Colonic mucosa (tissue), 4 donors: Measurements from ENCODE around the gene CCDC47. TPM values are rescaled to one million over a fixed set of nuclear protein-coding genes. Genes with fewer than 3 reads are reported as not detected.

Experiments
- DNase-seq: peaks from one replicate; pipeline ENCODE4 v3.0.0-alpha.2; 2020
- H3K27ac ChIP-seq: fragments of 200-600 bp; one replicate; pipeline ENCODE4 v1.8.0; 2021
- H3K27me3 ChIP-seq: fragments of 200-600 bp; one replicate; pipeline ENCODE4 v1.8.0; 2021
- H3K36me3 ChIP-seq: fragments of 200-600 bp; one replicate; pipeline ENCODE4 v1.8.0; 2021
- H3K4me1 ChIP-seq: fragments of 200-600 bp; one replicate; pipeline ENCODE4 v1.8.0; 2021; ENCODE audit warnings: mild to moderate bottlenecking
- H3K4me3 ChIP-seq: fragments of 200-600 bp; one replicate; pipeline ENCODE4 v1.8.0; 2021
- H3K9ac ChIP-seq, 2 donors: one replicate each; pipeline ENCODE4 v1.7.0; 2013; ENCODE audit warnings: control low read depth in 2 of 2, low read depth in 2 of 2, low read length in 2 of 2
- H3K9me3 ChIP-seq: fragments of 200-600 bp; one replicate; pipeline ENCODE4 v1.8.0; 2021
- CTCF ChIP-seq: fragments of 200-600 bp; IDR thresholded peaks from one replicate; pipeline ENCODE4 v1.8.0; 2022; ENCODE audit warnings: antibody characterized with exemption, mild to moderate bottlenecking
- intact Hi-C: fragments of 100-400 bp; cut with DNase I; formaldehyde crosslinking; loops from one replicate; pipeline ENCODE4 v1.14.1; 2022
- total RNA-seq, 2 donors: library from RNA; stranded (reverse); fragmentation: NEBNext Ultra II Directional in 1 of 2; extraction: Animal tissue kit (Norgen Biotek cat#: 25700) in 1 of 2; gene quantifications; one replicate each; pipeline ENCODE4 v1.2.1, GENCODE V29; 2021
- donor health status: healthy.
- donor health status: DM: no; HTN: no; CAD: no.
- donor health status: DM: no; HTN: no; CAD: no.

The CCDC47 gene
- total RNA-seq, 2 donors from 2014 or later: 128 to 145 TPM

- Histone ChIP-seq H3K36me3 (peaks cover 4% of the 10 kb centered on the region), H3K27ac (peak overlapping the region; percentile 49), H3K27me3 (no peaks in the 10 kb centered on the region), H3K4me1 (peaks cover 3% of the 10 kb centered on the region), H3K9ac (no peak overlapping the region), H3K4me3 (no peak overlapping the region), H3K9me3 (no peaks in the 10 kb centered on the region)
- DNase-seq: no peak
- TF ChIP-seq CTCF: no peak
- intact Hi-C loops: no loop called here
Observed at GRCh38 chr17:63762161-63763078, 11.0 kb downstream of the CCDC47 start.

- intact Hi-C loops: no loop called here
- peaks cover 3% of the 10 kb centered on the region for H3K4me1 ChIP-seq
- no peaks in the 10 kb centered on the region for H3K9me3 ChIP-seq
- DNase-seq: no peak
- H3K27me3 ChIP-seq: no peaks in the 10 kb centered on the region
- TF ChIP-seq CTCF: no peak
- H3K9ac ChIP-seq: no peak overlapping the region
- no peak overlapping the region for H3K27ac ChIP-seq
- peaks cover 4% of the 10 kb centered on the region for H3K36me3 ChIP-seq
- H3K4me3 ChIP-seq: no peak overlapping the region
Observed at GRCh38 chr17:63760771-63761539, 12.4 kb downstream of the CCDC47 start.

GRCh38 chr17:63758428-63758827 is 15.0 kb downstream of the CCDC47 start:
- TF ChIP-seq CTCF: no peak
- Histone ChIP-seq H3K4me3 (no peak overlapping the region), H3K27ac (no peak overlapping the region), H3K9ac (no peak overlapping the region), H3K36me3 (no peaks in the 10 kb centered on the region), H3K4me1 (peaks cover 3% of the 10 kb centered on the region), H3K9me3 (no peaks in the 10 kb centered on the region), H3K27me3 (no peaks in the 10 kb centered on the region)
- no peak for DNase-seq
- intact Hi-C loops: no loop called here

- H3K9ac ChIP-seq: no peak overlapping the region
- intact Hi-C loops: no loop called here
- H3K4me3 ChIP-seq: no peak overlapping the region
- no peak for TF ChIP-seq CTCF
- no peak for DNase-seq
- H3K4me1 ChIP-seq: no peaks in the 10 kb centered on the region
- no peaks in the 10 kb centered on the region for H3K27me3 ChIP-seq
- no peaks in the 10 kb centered on the region for H3K9me3 ChIP-seq
- no peak overlapping the region for H3K27ac ChIP-seq
- H3K36me3 ChIP-seq: no peaks in the 10 kb centered on the region
Observed at GRCh38 chr17:63754046-63754445, 19.4 kb downstream of the CCDC47 start.

GRCh38 chr17:63753215-63753614 is 20.2 kb downstream of the CCDC47 start:
- Histone ChIP-seq H3K27me3 (no peaks in the 10 kb centered on the region), H3K9me3 (no peaks in the 10 kb centered on the region), H3K9ac (no peak overlapping the region), H3K36me3 (no peaks in the 10 kb centered on the region), H3K27ac (no peak overlapping the region), H3K4me3 (no peak overlapping the region), H3K4me1 (no peaks in the 10 kb centered on the region)
- no peak for TF ChIP-seq CTCF
- DNase-seq: no peak
- intact Hi-C loops: no loop called here
